Measurements from ENCODE around the gene TTC13. TPM values are rescaled to one million over a fixed set of nuclear protein-coding genes. Genes with fewer than 3 reads are reported as not detected.

TTC13 gene
- total and polyA plus RNA-seq, 11 donors = 3.7 to 9.6 (median 6.9) TPM

- 93 to 96% (median 94%) methylated on average over 5 of the region's 5 CpGs for WGBS, 4 donors
- H3K9me3 ChIP-seq = no peaks in the 10 kb centered on the region
- H3K4me3 ChIP-seq = no peak overlapping the region
- no peak for ATAC-seq
- intact Hi-C loops (cut with DNase I) = loop anchor here in 1 of 10 donors (10.0 kb wide), 1 partner anchor 56 kb away; no protein-coding TSS in a partner anchor
- no peak overlapping the region for H3K27ac ChIP-seq
- peaks cover 0 to 20% (median 0%) of the 10 kb centered on the region in 12 donors for H3K4me1 ChIP-seq
- no peak for DNase-seq
- H3K36me3 ChIP-seq = peaks cover 0 to 4% (median 0%) of the 10 kb centered on the region in 9 donors
- H3K27me3 ChIP-seq = no peaks in the 10 kb centered on the region
- TF ChIP-seq POLR2A (IDR thresholded peaks at IDR 0.05) (no peak), CTCF (IDR thresholded peaks at IDR 0.05) (no peak)
Observed at GRCh38 chr1:230970432-230970831, 8.2 kb downstream of the TTC13 start.

GRCh38 chr1:230966358-230966873 lies 12.2 kb downstream of the TTC13 start:
- ATAC-seq (no peak), DNase-seq (no peak)
- H3K27ac ChIP-seq = no peak overlapping the region
- peaks cover 0 to 4% (median 0%) of the 10 kb centered on the region in 9 donors for H3K36me3 ChIP-seq
- no peaks in the 10 kb centered on the region for H3K9me3 ChIP-seq
- 92 to 94% (median 93%) methylated on average over 5 of the region's 5 CpGs for WGBS, 4 donors
- no peaks in the 10 kb centered on the region for H3K4me1 ChIP-seq
- TF ChIP-seq CTCF (IDR thresholded peaks at IDR 0.05) (no peak), POLR2A (IDR thresholded peaks at IDR 0.05) (no peak)
- no peak overlapping the region for H3K4me3 ChIP-seq
- intact Hi-C loops (cut with DNase I) = no loop called here
- H3K27me3 ChIP-seq = no peaks in the 10 kb centered on the region

- intact Hi-C loops (cut with DNase I) = no loop called here
Observed at GRCh38 chr1:230965535-230965934, 13.1 kb downstream of the TTC13 start.

GRCh38 chr1:230964896-230965295 lies 13.8 kb downstream of the TTC13 start:
- H3K4me1 ChIP-seq = no peaks in the 10 kb centered on the region
- DNase-seq (no peak), ATAC-seq (no peak)
- no peak overlapping the region for H3K27ac ChIP-seq
- H3K4me3 ChIP-seq = no peak overlapping the region
- intact Hi-C loops (cut with DNase I) = no loop called here
- peaks cover 0 to 10% (median 8%) of the 10 kb centered on the region in 9 donors for H3K36me3 ChIP-seq
- no peaks in the 10 kb centered on the region for H3K9me3 ChIP-seq
- WGBS, 4 donors = 41 to 56% (median 46%) methylated on average over 2 of the region's 2 CpGs
- no peaks in the 10 kb centered on the region for H3K27me3 ChIP-seq
- TF ChIP-seq POLR2A (IDR thresholded peaks at IDR 0.05) = no peak
- TF ChIP-seq CTCF (IDR thresholded peaks at IDR 0.05) = no peak

More at GRCh38 chr1:230965535-230965934, 13.1 kb downstream of the TTC13 start:
- H3K9me3 ChIP-seq = no peaks in the 10 kb centered on the region
- 93 to 98% (median 95%) methylated on average over 5 of the region's 5 CpGs for WGBS, 4 donors
- ATAC-seq (no peak), DNase-seq (no peak)
- H3K4me1 ChIP-seq = no peaks in the 10 kb centered on the region
- no peaks in the 10 kb centered on the region for H3K27me3 ChIP-seq
- H3K36me3 ChIP-seq = peaks cover 0 to 9% (median 3%) of the 10 kb centered on the region in 9 donors
- no peak overlapping the region for H3K27ac ChIP-seq
- H3K4me3 ChIP-seq = no peak overlapping the region
- TF ChIP-seq POLR2A (IDR thresholded peaks at IDR 0.05) = no peak

GRCh38 chr1:230958370-230958769 lies 20.3 kb downstream of the TTC13 start:
- no peaks in the 10 kb centered on the region for H3K27me3 ChIP-seq
- peaks cover 0 to 67% (median 49%) of the 10 kb centered on the region in 9 donors for H3K36me3 ChIP-seq
- DNase-seq (no peak), ATAC-seq (no peak)
- H3K9me3 ChIP-seq = no peaks in the 10 kb centered on the region
- no peak overlapping the region for H3K4me3 ChIP-seq
- 94 to 98% (median 96%) methylated on average over 4 of the region's 4 CpGs for WGBS, 4 donors
- TF ChIP-seq CTCF (IDR thresholded peaks at IDR 0.05) = no peak
- H3K27ac ChIP-seq = no peak overlapping the region
- H3K4me1 ChIP-seq = no peaks in the 10 kb centered on the region
- intact Hi-C loops (cut with DNase I) = no loop called here
